Sigmoid colon (tissue), 7 donors: Measurements from ENCODE around the gene RNF4. TPM values are rescaled to one million over a fixed set of nuclear protein-coding genes. Genes with fewer than 3 reads are reported as not detected.

Experiments used
- DNase-seq: peaks from one replicate; pipeline ENCODE4 v3.0.0-alpha.2; 2019
- H3K27ac ChIP-seq, 4 donors: fragments of 200-600 bp; sonication (generic); one replicate each; pipeline ENCODE4 v1.5.1; 2016 to 2019; ENCODE audit warnings: mild to moderate bottlenecking in 1 of 4
- H3K27me3 ChIP-seq, 3 donors: fragments of 200-600 bp; sonication (generic); one replicate each; pipeline ENCODE4 v1.5.1; 2019; ENCODE audit warnings: mild to moderate bottlenecking in 1 of 3
- H3K36me3 ChIP-seq, 4 donors: fragments of 200-600 bp; sonication (generic); one replicate each; pipeline ENCODE4 v1.5.1; 2016 to 2019
- H3K4me1 ChIP-seq, 4 donors: fragments of 200-600 bp; sonication (generic); one replicate each; pipeline ENCODE4 v1.5.1; 2017 to 2019
- H3K4me3 ChIP-seq, 4 donors: fragments of 200-600 bp; sonication (generic); one replicate each; pipeline ENCODE4 v1.5.1; 2017 to 2019; ENCODE audit warnings: mild to moderate bottlenecking in 2 of 4, moderate library complexity in 1 of 4
- H3K9me3 ChIP-seq, 4 donors: fragments of 200-600 bp in 3 of 4; sonication (generic) in 3 of 4; one replicate each; pipeline versions ENCODE4 v1.5.1 to v1.6.1; 2013 to 2019
- EP300 ChIP-seq, 4 donors: sonication (generic); formaldehyde crosslinking; IDR thresholded peaks; one replicate each; pipeline ENCODE4 v1.6.1; 2017; ENCODE audit warnings: antibody characterized with exemption in 4 of 4
- POLR2A ChIP-seq, 2 donors: fragments of 450-650 bp; IDR thresholded peaks; one replicate each; pipeline ENCODE4 v1.6.1; 2016; ENCODE audit warnings: antibody characterized with exemption in 2 of 2, mild to moderate bottlenecking in 2 of 2, moderate library complexity in 2 of 2
- POLR2AphosphoS5 ChIP-seq, 4 donors: sonication (generic); formaldehyde crosslinking; IDR thresholded peaks; one replicate each; pipeline ENCODE4 v1.6.1; 2017; ENCODE audit warnings: antibody characterized with exemption in 4 of 4
- WGBS, 2 donors: extraction: QIAGEN DNeasy Blood & Tissue Kit; methylation state at CpG; one replicate each; pipeline ENCODE4 v1.1.7; 2013; 5-methylcytosine and 5-hydroxymethylcytosine counted together
- intact Hi-C: fragments of 100-400 bp; cut with DNase I; formaldehyde crosslinking; loops from one replicate; pipeline ENCODE4 v1.15.1; 2023
- polyA plus RNA-seq, 3 donors: library from polyadenylated mRNA; stranded (reverse); fragments of 200-250 nt; gene quantifications; one replicate each; pipeline ENCODE4 v1.2.3, GENCODE V29; 2013
- total RNA-seq, 4 donors: library from RNA; depleted of rRNA; stranded (reverse); fragments of >200 nt; gene quantifications; one replicate each; pipeline ENCODE4 v1.1.0, GENCODE V29; 2016
- TF ChIP-seq, protein P1 (sequence below), 4 experiments: fragments of 450-650 bp in 3 of 4; fragments of 200-600 bp in 1 of 4; IDR thresholded peaks; one replicate each; pipeline ENCODE4 v1.5.1; 2016 to 2019; ENCODE audit warnings: antibody characterized with exemption in 4 of 4, mild to moderate bottlenecking in 3 of 4, moderate library complexity in 2 of 4
- donor health status: healthy with polysubstance abuse.
- donor health status: Bipolar disorder and iron deficiency.
- donor health status: healthy.

RNF4 gene
- total and polyA plus RNA-seq, 7 donors: 19.8 to 51.0 (median 32.1) TPM

DNA sequence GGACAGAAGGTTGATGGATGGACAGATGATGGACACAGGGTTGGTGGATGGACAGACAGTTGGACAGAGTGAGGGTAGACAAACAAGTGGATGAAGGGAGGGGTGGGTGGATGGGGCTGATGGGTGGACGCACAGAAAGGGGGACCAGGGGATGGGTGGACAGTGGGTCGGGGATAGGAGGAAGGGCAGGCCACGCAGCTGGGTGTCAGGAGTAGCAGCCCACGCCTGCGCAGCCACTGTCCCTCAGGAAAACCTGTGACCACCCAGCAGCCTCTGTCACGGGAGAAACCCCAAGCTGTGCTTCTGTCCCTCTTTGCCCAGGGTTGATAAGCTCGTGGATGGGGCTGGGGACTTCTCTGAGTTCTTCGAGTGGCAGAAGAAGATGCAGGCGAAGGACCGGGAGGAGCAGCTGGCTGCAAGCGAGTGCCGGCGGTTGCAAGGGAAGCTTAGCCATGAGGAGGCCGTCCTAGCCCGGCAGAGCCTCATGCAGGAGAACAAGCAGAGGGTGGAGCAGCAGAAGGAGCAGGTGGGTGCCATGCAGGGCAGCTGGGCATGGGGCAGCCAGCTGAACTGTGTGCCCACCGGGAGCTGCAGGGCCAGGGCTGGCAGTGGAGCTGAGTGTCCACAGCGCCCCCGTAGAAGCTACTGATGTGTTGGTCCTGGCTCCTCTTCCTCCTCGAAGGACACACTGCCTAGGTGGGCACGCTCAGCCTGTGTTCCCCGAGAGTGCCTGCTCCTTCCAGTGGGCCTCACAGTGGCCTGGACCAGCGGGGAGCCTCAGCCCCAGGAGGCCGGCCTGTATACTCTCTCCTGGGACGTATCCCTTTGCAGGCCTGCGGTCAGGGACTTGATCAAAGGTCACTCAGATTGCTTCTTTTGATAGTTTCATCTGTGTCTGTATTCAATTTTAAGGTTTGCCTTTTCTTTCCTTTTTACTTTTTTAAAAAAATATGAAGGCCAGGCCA is 16.8 kb upstream of the RNF4 start:
- Histone ChIP-seq H3K4me3 (no peak overlapping the region), H3K9me3 (no peaks in the 10 kb centered on the region), H3K36me3 (no peaks in the 10 kb centered on the region), H3K4me1 (no peaks in the 10 kb centered on the region), H3K27me3 (no peaks in the 10 kb centered on the region), H3K27ac (no peak overlapping the region)
- intact Hi-C loops: no loop called here
- peak; percentile 61 for DNase-seq
- no peak for TF ChIP-seq EP300 (IDR thresholded peaks at IDR 0.05)
- TF ChIP-seq POLR2AphosphoS5 (IDR thresholded peaks at IDR 0.05): no peak
- TF ChIP-seq, protein P1, sequence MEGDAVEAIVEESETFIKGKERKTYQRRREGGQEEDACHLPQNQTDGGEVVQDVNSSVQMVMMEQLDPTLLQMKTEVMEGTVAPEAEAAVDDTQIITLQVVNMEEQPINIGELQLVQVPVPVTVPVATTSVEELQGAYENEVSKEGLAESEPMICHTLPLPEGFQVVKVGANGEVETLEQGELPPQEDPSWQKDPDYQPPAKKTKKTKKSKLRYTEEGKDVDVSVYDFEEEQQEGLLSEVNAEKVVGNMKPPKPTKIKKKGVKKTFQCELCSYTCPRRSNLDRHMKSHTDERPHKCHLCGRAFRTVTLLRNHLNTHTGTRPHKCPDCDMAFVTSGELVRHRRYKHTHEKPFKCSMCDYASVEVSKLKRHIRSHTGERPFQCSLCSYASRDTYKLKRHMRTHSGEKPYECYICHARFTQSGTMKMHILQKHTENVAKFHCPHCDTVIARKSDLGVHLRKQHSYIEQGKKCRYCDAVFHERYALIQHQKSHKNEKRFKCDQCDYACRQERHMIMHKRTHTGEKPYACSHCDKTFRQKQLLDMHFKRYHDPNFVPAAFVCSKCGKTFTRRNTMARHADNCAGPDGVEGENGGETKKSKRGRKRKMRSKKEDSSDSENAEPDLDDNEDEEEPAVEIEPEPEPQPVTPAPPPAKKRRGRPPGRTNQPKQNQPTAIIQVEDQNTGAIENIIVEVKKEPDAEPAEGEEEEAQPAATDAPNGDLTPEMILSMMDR (IDR thresholded peaks at IDR 0.05): no peak
- no peak for TF ChIP-seq POLR2A (IDR thresholded peaks at IDR 0.05)
- WGBS, 2 donors: 82 to 88% methylated on average over 25 of the region's 25 CpGs

DNA sequence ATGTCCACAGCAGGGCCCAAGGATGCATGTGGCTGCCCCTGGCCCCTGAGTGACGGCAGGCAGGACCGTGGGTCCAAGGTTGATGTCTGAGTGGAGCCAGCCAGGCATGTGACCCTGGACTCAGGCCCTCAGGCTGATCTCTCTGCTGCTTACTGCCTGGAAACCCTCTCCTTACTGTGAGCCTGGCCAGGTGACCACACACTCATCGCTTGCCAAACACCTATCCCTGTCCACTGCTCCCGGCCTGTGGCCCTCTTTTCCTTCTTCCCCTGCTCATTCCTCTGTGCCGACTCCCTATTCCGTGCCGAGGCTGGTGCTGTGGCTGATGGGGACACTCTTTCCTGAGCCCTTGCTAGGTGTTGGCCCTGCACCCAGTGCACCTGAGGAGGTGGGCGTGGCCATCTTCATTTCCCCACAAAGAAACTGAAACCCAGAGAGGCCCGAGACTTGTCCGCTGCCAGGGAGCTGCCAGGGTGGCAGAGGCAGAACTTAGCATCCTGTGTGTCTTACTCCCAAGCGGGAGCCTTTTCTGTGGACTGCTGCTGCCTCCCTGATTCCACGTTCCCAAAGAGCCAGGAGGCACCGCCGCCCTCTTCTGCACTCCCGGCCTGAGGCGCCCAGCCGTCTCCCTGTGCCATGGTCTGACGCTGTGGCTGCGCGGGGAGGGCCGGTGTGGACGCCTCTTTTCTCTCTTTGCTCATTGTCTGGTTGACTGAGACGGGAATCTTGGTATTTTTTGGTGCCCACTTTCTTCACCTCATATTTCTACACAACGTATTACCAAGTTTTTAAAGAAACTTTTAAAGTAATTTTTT is 11.2 kb upstream of the RNF4 start:
- no peak overlapping the region for H3K27ac ChIP-seq
- TF ChIP-seq, protein P1 (IDR thresholded peaks at IDR 0.05): no peak
- TF ChIP-seq EP300 (IDR thresholded peaks at IDR 0.05) (no peak), POLR2AphosphoS5 (IDR thresholded peaks at IDR 0.05) (no peak), POLR2A (IDR thresholded peaks at IDR 0.05) (no peak)
- no peaks in the 10 kb centered on the region for H3K9me3 ChIP-seq
- no peaks in the 10 kb centered on the region for H3K36me3 ChIP-seq
- intact Hi-C loops: no loop called here
- H3K4me1 ChIP-seq: peaks cover 0 to 10% (median 7%) of the 10 kb centered on the region in 4 donors
- no peak overlapping the region for H3K4me3 ChIP-seq
- 68 to 85% methylated on average over 24 of the region's 24 CpGs for WGBS, 2 donors
- no peaks in the 10 kb centered on the region for H3K27me3 ChIP-seq
- no peak for DNase-seq

DNA sequence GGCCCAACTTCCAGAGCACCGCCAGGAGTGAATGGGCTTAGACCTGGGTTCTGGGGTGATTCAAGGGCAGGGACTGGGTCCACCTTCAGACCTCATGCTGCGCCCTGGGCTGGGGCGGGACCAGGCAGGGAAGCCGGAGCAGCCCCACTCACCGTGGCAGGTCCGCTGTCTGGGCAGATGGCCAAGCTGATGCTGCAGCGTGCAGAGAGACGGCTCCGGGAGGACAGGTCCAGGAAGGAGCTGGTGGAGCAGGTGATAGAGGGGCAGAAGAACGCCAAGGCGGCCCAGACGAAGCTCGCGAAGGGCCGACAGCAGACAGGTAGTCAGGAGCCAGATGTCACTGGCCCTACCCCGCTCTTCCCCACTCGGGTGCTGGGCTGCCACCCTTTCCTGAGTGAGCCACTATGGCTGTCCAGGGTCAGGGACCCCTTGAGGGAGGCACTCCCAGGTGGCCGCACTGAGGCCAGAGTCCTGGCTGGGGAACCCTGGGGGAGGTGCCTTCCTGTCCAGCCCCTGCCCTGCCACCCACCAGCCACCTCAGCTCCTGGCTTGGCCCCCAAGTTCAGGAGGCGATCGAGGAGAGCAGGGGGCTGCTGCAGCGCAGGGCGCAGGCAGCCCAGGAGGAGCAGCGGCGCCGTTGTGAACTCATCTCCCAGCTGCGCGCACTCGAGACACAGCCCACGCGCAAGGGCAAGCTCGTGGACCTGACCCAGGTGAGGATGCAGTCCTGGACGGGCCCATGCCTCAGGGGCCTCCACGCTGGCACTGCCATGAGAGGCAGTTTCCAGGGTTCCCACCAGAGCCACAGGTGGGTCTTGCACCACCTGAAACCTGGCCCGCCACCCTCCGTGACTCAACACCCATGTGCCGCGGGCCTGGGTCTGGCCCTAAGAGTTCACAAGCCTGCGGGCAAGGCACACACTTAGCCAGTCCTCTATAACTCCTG is 10.1 kb upstream of the RNF4 start:
- peaks cover 0 to 18% (median 14%) of the 10 kb centered on the region in 4 donors for H3K4me1 ChIP-seq
- H3K36me3 ChIP-seq: no peaks in the 10 kb centered on the region
- WGBS, 2 donors: 77 to 92% methylated on average over 38 of the region's 38 CpGs
- TF ChIP-seq EP300 (IDR thresholded peaks at IDR 0.05): no peak
- TF ChIP-seq POLR2AphosphoS5 (IDR thresholded peaks at IDR 0.05): no peak
- TF ChIP-seq, protein P1 (IDR thresholded peaks at IDR 0.05): no peak
- no peak for TF ChIP-seq POLR2A (IDR thresholded peaks at IDR 0.05)
- H3K27me3 ChIP-seq: no peaks in the 10 kb centered on the region
- no peak overlapping the region for H3K27ac ChIP-seq
- no peak overlapping the region for H3K4me3 ChIP-seq
- intact Hi-C loops: no loop called here
- no peaks in the 10 kb centered on the region for H3K9me3 ChIP-seq
- DNase-seq: no peak
